DND-41 (cell line): Measurements from ENCODE around the gene MARCKSL1.

ENCODE experiments used
- ATAC-seq: fragments of 200-7000 bp; cut with Tn5 transposase; 3 replicates; pipeline ENCODE4 v1.9.1; 2021; ENCODE audit warnings: low read depth; ENCODE audit not compliant: insufficient read depth
- DNase-seq: peaks from one replicate; pipeline ENCODE4 v3.0.0-alpha.2; 2020
- H2AFZ ChIP-seq: 2 replicates; pipeline ENCODE4 v1.6.0; 2012; ENCODE audit warnings: low read depth, low read length
- H3K27ac ChIP-seq: 2 replicates; pipeline ENCODE4 v1.5.1; 2012; ENCODE audit warnings: low read length, inconsistent platforms
- H3K27me3 ChIP-seq: fragments of 200-600 bp; sonication (generic); 2 replicates; pipeline ENCODE4 v1.6.0; 2012; ENCODE audit warnings: low read length, mild to moderate bottlenecking, inconsistent platforms; ENCODE audit not compliant: insufficient read depth, poor library complexity
- H3K36me3 ChIP-seq: 2 replicates; pipeline ENCODE4 v1.5.1; 2012; ENCODE audit warnings: low read length, inconsistent platforms; ENCODE audit not compliant: insufficient read depth
- H3K4me1 ChIP-seq: 2 replicates; pipeline ENCODE4 v1.5.1; 2012; ENCODE audit warnings: mild to moderate bottlenecking, low read length; ENCODE audit not compliant: insufficient read depth
- H3K4me2 ChIP-seq: 2 replicates; pipeline ENCODE4 v1.6.0; 2012; ENCODE audit warnings: mild to moderate bottlenecking, moderate library complexity, low read length, inconsistent platforms; ENCODE audit not compliant: insufficient read depth
- H3K4me3 ChIP-seq, 2 experiments: fragments of 200-600 bp in 1 of 2; shearing (Covaris generic) in 1 of 2; 2 replicates each; pipeline ENCODE4 v1.5.1; 2012 to 2016; ENCODE audit warnings: inconsistent platforms in 2 of 2, low read length in 2 of 2, mild to moderate bottlenecking in 2 of 2, low read depth in 1 of 2, moderate library complexity in 1 of 2
- H3K79me2 ChIP-seq: 2 replicates; pipeline ENCODE4 v1.6.0; 2012; ENCODE audit warnings: low read length, inconsistent platforms; ENCODE audit not compliant: insufficient read depth
- H3K9ac ChIP-seq: 2 replicates; pipeline ENCODE4 v1.6.0; 2012; ENCODE audit warnings: low read depth, mild to moderate bottlenecking, inconsistent platforms, low read length, moderate library complexity
- H3K9me3 ChIP-seq: 2 replicates; pipeline ENCODE4 v1.5.1; 2012; ENCODE audit warnings: low read length, moderate library complexity, mild to moderate bottlenecking, inconsistent platforms; ENCODE audit not compliant: insufficient read depth, severe bottlenecking
- H4K20me1 ChIP-seq: 2 replicates; pipeline ENCODE4 v1.6.0; 2012; ENCODE audit warnings: low read length; ENCODE audit not compliant: insufficient read depth
- CTCF ChIP-seq: IDR thresholded peaks from 2 replicates; pipeline ENCODE4 v1.5.1; 2012; ENCODE audit warnings: borderline replicate concordance, low read length, moderate library complexity, mild to moderate bottlenecking; ENCODE audit not compliant: poor library complexity, severe bottlenecking; ENCODE audit errors: extremely low read depth
- EZH2 ChIP-seq: IDR thresholded peaks from 3 replicates; pipeline ENCODE4 v1.6.1; 2012; ENCODE audit warnings: borderline replicate concordance, low read depth, mild to moderate bottlenecking, moderate library complexity, low read length, inconsistent platforms; ENCODE audit not compliant: severe bottlenecking

The MARCKSL1 gene

GRCh38 chr1:32309960-32310359 is 26.1 kb downstream of the MARCKSL1 start:
- Histone ChIP-seq H3K27ac (no peak overlapping the region), H3K4me3 (no peak overlapping the region), H3K79me2 (peaks cover 96% of the 10 kb centered on the region), H3K9me3 (no peaks in the 10 kb centered on the region), H4K20me1 (peaks cover 48% of the 10 kb centered on the region; the same call in 1 of the 2 replicates), H3K27me3 (no peaks in the 10 kb centered on the region), H3K36me3 (peaks cover 52% of the 10 kb centered on the region), H3K9ac (no peak overlapping the region), H3K4me1 (no peaks in the 10 kb centered on the region), H2AFZ (no peak overlapping the region), H3K4me2 (no peak overlapping the region)
- ATAC-seq = no peak
- no peak for DNase-seq
- TF ChIP-seq CTCF (no peak), EZH2 (no peak)

GRCh38 chr1:32307324-32307723 is 28.7 kb downstream of the MARCKSL1 start:
- Histone ChIP-seq H2AFZ (no peak overlapping the region), H3K4me2 (no peak overlapping the region), H3K27ac (no peak overlapping the region), H3K79me2 (peaks cover 98% of the 10 kb centered on the region), H3K4me3 (no peak overlapping the region), H3K9ac (no peak overlapping the region), H3K4me1 (no peaks in the 10 kb centered on the region), H4K20me1 (peaks cover 46% of the 10 kb centered on the region; the same call in 1 of the 2 replicates), H3K36me3 (peaks cover 66% of the 10 kb centered on the region), H3K27me3 (no peaks in the 10 kb centered on the region), H3K9me3 (no peaks in the 10 kb centered on the region)
- ATAC-seq (no peak), DNase-seq (no peak)
- no peak for TF ChIP-seq EZH2
- TF ChIP-seq CTCF = no peak

- peaks cover 97% of the 10 kb centered on the region for H3K79me2 ChIP-seq
- H3K36me3 ChIP-seq = peaks cover 80% of the 10 kb centered on the region
- no peak overlapping the region for H3K9ac ChIP-seq
- H3K4me3 ChIP-seq = no peak overlapping the region
- H3K27me3 ChIP-seq = no peaks in the 10 kb centered on the region
- H4K20me1 ChIP-seq = peaks cover 41% of the 10 kb centered on the region; the same call in 1 of the 2 replicates
- ATAC-seq = no peak
- no peaks in the 10 kb centered on the region for H3K4me1 ChIP-seq
- TF ChIP-seq CTCF (no peak), EZH2 (no peak)
- no peak for DNase-seq
- no peak overlapping the region for H3K27ac ChIP-seq
- H2AFZ ChIP-seq = no peak overlapping the region
- no peaks in the 10 kb centered on the region for H3K9me3 ChIP-seq
- H3K4me2 ChIP-seq = no peak overlapping the region
These were observed 30.7 kb downstream of the MARCKSL1 start for GRCh38 chr1:32305310-32305709.

- Histone ChIP-seq H3K27ac (no peak overlapping the region), H3K4me3 (no peak overlapping the region), H3K9me3 (no peaks in the 10 kb centered on the region), H2AFZ (no peak overlapping the region), H4K20me1 (peaks cover 43% of the 10 kb centered on the region; the same call in 1 of the 2 replicates), H3K36me3 (peaks cover 78% of the 10 kb centered on the region), H3K4me1 (no peaks in the 10 kb centered on the region), H3K27me3 (no peaks in the 10 kb centered on the region), H3K9ac (no peak overlapping the region), H3K79me2 (peaks cover 97% of the 10 kb centered on the region), H3K4me2 (no peak overlapping the region)
- ATAC-seq = no peak
- no peak for DNase-seq
- no peak for TF ChIP-seq EZH2
- no peak for TF ChIP-seq CTCF
These were observed 31.9 kb downstream of the MARCKSL1 start for GRCh38 chr1:32303997-32304622.
